Ishikawa (cell line): ENCODE measurements around the gene APLN.

ENCODE experiments used
- CEBPB ChIP-seq: IDR thresholded peaks from 2 replicates; pipeline ENCODE4 v1.6.1; 2012
- EP300 ChIP-seq: IDR thresholded peaks from 2 replicates; pipeline ENCODE4 v1.6.1; 2012; ENCODE audit warnings: borderline replicate concordance
- YY1 ChIP-seq: IDR thresholded peaks from 2 replicates; pipeline ENCODE4 v1.6.1; 2012; ENCODE audit warnings: low read depth
- ZBTB7A ChIP-seq: IDR thresholded peaks from 2 replicates; pipeline ENCODE4 v1.6.1; 2012; ENCODE audit warnings: low read depth
- TF ChIP-seq, protein P1 (sequence below): IDR thresholded peaks from 2 replicates; pipeline ENCODE4 v1.6.1; 2012
- TF ChIP-seq, protein P2 (sequence below): IDR thresholded peaks from 2 replicates; pipeline ENCODE4 v1.6.1; 2012
- TF ChIP-seq, protein P3 (sequence below): IDR thresholded peaks from 2 replicates; pipeline ENCODE4 v1.6.1; 2012; ENCODE audit warnings: low read depth, mild to moderate bottlenecking

DNA sequence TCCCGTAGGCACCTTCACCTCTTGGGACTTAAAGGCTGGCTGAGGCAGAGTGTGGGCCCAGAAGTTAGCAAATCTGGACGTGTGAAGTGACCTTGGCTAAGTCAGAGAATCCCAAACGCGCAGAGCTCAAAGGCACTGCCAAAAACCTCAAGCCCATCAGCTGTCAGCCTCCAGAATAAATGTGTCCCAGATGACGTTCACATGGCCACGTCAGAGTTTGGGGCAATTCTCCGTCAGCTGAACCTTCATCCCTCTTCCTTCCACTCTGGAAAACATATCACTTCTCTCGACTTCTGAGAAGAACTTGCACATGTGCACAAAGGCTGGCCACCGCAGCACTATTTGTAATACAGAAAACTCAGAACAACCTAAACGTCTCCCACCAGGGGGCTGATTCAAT lies 35.7 kb upstream of the APLN start:
- TF ChIP-seq, protein P1, sequence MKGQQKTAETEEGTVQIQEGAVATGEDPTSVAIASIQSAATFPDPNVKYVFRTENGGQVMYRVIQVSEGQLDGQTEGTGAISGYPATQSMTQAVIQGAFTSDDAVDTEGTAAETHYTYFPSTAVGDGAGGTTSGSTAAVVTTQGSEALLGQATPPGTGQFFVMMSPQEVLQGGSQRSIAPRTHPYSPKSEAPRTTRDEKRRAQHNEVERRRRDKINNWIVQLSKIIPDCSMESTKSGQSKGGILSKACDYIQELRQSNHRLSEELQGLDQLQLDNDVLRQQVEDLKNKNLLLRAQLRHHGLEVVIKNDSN = no peak
- TF ChIP-seq, protein P2, sequence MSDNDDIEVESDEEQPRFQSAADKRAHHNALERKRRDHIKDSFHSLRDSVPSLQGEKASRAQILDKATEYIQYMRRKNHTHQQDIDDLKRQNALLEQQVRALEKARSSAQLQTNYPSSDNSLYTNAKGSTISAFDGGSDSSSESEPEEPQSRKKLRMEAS = no peak
- no peak for TF ChIP-seq EP300
- TF ChIP-seq YY1 = no peak
- no peak for TF ChIP-seq ZBTB7A
- TF ChIP-seq, protein P3, sequence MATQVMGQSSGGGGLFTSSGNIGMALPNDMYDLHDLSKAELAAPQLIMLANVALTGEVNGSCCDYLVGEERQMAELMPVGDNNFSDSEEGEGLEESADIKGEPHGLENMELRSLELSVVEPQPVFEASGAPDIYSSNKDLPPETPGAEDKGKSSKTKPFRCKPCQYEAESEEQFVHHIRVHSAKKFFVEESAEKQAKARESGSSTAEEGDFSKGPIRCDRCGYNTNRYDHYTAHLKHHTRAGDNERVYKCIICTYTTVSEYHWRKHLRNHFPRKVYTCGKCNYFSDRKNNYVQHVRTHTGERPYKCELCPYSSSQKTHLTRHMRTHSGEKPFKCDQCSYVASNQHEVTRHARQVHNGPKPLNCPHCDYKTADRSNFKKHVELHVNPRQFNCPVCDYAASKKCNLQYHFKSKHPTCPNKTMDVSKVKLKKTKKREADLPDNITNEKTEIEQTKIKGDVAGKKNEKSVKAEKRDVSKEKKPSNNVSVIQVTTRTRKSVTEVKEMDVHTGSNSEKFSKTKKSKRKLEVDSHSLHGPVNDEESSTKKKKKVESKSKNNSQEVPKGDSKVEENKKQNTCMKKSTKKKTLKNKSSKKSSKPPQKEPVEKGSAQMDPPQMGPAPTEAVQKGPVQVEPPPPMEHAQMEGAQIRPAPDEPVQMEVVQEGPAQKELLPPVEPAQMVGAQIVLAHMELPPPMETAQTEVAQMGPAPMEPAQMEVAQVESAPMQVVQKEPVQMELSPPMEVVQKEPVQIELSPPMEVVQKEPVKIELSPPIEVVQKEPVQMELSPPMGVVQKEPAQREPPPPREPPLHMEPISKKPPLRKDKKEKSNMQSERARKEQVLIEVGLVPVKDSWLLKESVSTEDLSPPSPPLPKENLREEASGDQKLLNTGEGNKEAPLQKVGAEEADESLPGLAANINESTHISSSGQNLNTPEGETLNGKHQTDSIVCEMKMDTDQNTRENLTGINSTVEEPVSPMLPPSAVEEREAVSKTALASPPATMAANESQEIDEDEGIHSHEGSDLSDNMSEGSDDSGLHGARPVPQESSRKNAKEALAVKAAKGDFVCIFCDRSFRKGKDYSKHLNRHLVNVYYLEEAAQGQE = no peak
- TF ChIP-seq CEBPB = no peak
